ENCODE data around the gene SNX27.
"Not testable (repeated sequence)": the region's sequence is repeated elsewhere in the genome, so short reads cannot be mapped to it uniquely, and the experiment has no call there.

SNX27 gene

GRCh38 chr1:151644001-151644400 lies 32.2 kb downstream of the SNX27 start:
- ChIA-PET POLR2A (no interaction called here), CTCF (no interaction called here)
- no peak for TF ChIP-seq HDGF (IDR thresholded peaks at IDR 0.05; ENCODE audit: borderline replicate concordance)
- TF ChIP-seq SUZ12 (IDR thresholded peaks at IDR 0.05), result no peak
- no peak for TF ChIP-seq CTBP1 (IDR thresholded peaks at IDR 0.05; ENCODE audit: borderline replicate concordance)
- no peak for TF ChIP-seq NFRKB (IDR thresholded peaks at IDR 0.05)
- no peak for TF ChIP-seq TARDBP (IDR thresholded peaks at IDR 0.05)
- TF ChIP-seq FOXM1 (IDR thresholded peaks at IDR 0.05; ENCODE audit: borderline replicate concordance), result no peak
- no peak for TF ChIP-seq SP1 (IDR thresholded peaks at IDR 0.05)
- TF ChIP-seq ELF4 (IDR thresholded peaks at IDR 0.05), result no peak
- no peak for TF ChIP-seq LEF1 (IDR thresholded peaks at IDR 0.05; ENCODE audit: borderline replicate concordance)
- no peak for TF ChIP-seq PKNOX1 (IDR thresholded peaks at IDR 0.05)
- TF ChIP-seq ARNT (IDR thresholded peaks at IDR 0.05), result no peak
- TF ChIP-seq FOXK2 (IDR thresholded peaks at IDR 0.05), result no peak
- TF ChIP-seq FOXA1 (IDR thresholded peaks at IDR 0.05), result no peak
- TF ChIP-seq L3MBTL2 (conservative IDR thresholded peaks at IDR 0.05), result no peak
- no peak for TF ChIP-seq ZNF384 (IDR thresholded peaks at IDR 0.05)
- TF ChIP-seq BHLHE40 (IDR thresholded peaks at IDR 0.05; ENCODE audit: borderline replicate concordance), result no peak
- DNase-seq (ENCODE audit: extremely low spot score), result no peak

- POLR2A ChIA-PET, result no interaction called here
- TF ChIP-seq ZNF384 (IDR thresholded peaks at IDR 0.05), result no peak
- TF ChIP-seq NFRKB (IDR thresholded peaks at IDR 0.05), result no peak
- no peak for TF ChIP-seq CTBP1 (IDR thresholded peaks at IDR 0.05; ENCODE audit: borderline replicate concordance)
- no peak for DNase-seq (ENCODE audit: extremely low spot score)
- CTCF ChIA-PET, result no interaction called here
These were observed 41.5 kb downstream of the SNX27 start for GRCh38 chr1:151653397-151653796.

- no peak for DNase-seq (ENCODE audit: extremely low spot score)
- ChIA-PET POLR2A (interaction anchor here (1.0 kb wide), 1 partner anchor 20 kb away, joined by 4 read pairs; no protein-coding TSS in a partner anchor), CTCF (interaction anchor here (0.6 to 1.0 kb wide), 2 partner anchors 61 to 230 kb away, joined by 3 to 4 read pairs; no protein-coding TSS in a partner anchor)
- no peak for TF ChIP-seq ARNT (IDR thresholded peaks at IDR 0.05)
- TF ChIP-seq HDGF (IDR thresholded peaks at IDR 0.05; ENCODE audit: borderline replicate concordance), result no peak
- TF ChIP-seq PKNOX1 (IDR thresholded peaks at IDR 0.05), result no peak
- TF ChIP-seq FOXA1 (IDR thresholded peaks at IDR 0.05), result no peak
- TF ChIP-seq L3MBTL2 (conservative IDR thresholded peaks at IDR 0.05), result no peak
- TF ChIP-seq FOXK2 (IDR thresholded peaks at IDR 0.05), result no peak
- no peak for TF ChIP-seq FOXM1 (IDR thresholded peaks at IDR 0.05; ENCODE audit: borderline replicate concordance)
- no peak for TF ChIP-seq BHLHE40 (IDR thresholded peaks at IDR 0.05; ENCODE audit: borderline replicate concordance)
- no peak for TF ChIP-seq TARDBP (IDR thresholded peaks at IDR 0.05)
- no peak for TF ChIP-seq ZNF384 (IDR thresholded peaks at IDR 0.05)
- no peak for TF ChIP-seq SP1 (IDR thresholded peaks at IDR 0.05)
- no peak for TF ChIP-seq LEF1 (IDR thresholded peaks at IDR 0.05; ENCODE audit: borderline replicate concordance)
- TF ChIP-seq NFRKB (IDR thresholded peaks at IDR 0.05), result no peak
- TF ChIP-seq SUZ12 (IDR thresholded peaks at IDR 0.05), result no peak
- TF ChIP-seq ELF4 (IDR thresholded peaks at IDR 0.05), result no peak
- no peak for TF ChIP-seq CTBP1 (IDR thresholded peaks at IDR 0.05; ENCODE audit: borderline replicate concordance)
These were observed 43.5 kb downstream of the SNX27 start for GRCh38 chr1:151655371-151655770.

GRCh38 chr1:151661751-151662150 lies 49.9 kb downstream of the SNX27 start:
- ChIA-PET CTCF (no interaction called here), POLR2A (no interaction called here)
- TF ChIP-seq L3MBTL2 (conservative IDR thresholded peaks at IDR 0.05) (no peak), FOXA1 (IDR thresholded peaks at IDR 0.05) (no peak), ELF4 (IDR thresholded peaks at IDR 0.05) (no peak), ZNF384 (IDR thresholded peaks at IDR 0.05) (no peak), BHLHE40 (IDR thresholded peaks at IDR 0.05; ENCODE audit: borderline replicate concordance) (no peak), FOXK2 (IDR thresholded peaks at IDR 0.05) (no peak), FOXM1 (IDR thresholded peaks at IDR 0.05; ENCODE audit: borderline replicate concordance) (no peak), PKNOX1 (IDR thresholded peaks at IDR 0.05) (no peak), TARDBP (IDR thresholded peaks at IDR 0.05) (no peak), HDGF (IDR thresholded peaks at IDR 0.05; ENCODE audit: borderline replicate concordance) (no peak), SP1 (IDR thresholded peaks at IDR 0.05) (no peak), NFRKB (IDR thresholded peaks at IDR 0.05) (no peak)
- DNase-seq (ENCODE audit: extremely low spot score), result no peak

- TF ChIP-seq FOXM1 (IDR thresholded peaks at IDR 0.05; ENCODE audit: borderline replicate concordance), result no peak
- TF ChIP-seq NFRKB (IDR thresholded peaks at IDR 0.05), result no peak
- no peak for TF ChIP-seq FOXK2 (IDR thresholded peaks at IDR 0.05)
- no peak for TF ChIP-seq ZNF384 (IDR thresholded peaks at IDR 0.05)
- TF ChIP-seq SP1 (IDR thresholded peaks at IDR 0.05), result no peak
- TF ChIP-seq PKNOX1 (IDR thresholded peaks at IDR 0.05), result no peak
- no peak for TF ChIP-seq ARNT (IDR thresholded peaks at IDR 0.05)
- TF ChIP-seq CTBP1 (IDR thresholded peaks at IDR 0.05; ENCODE audit: borderline replicate concordance), result no peak
- no peak for TF ChIP-seq TARDBP (IDR thresholded peaks at IDR 0.05)
- TF ChIP-seq SUZ12 (IDR thresholded peaks at IDR 0.05), result no peak
- TF ChIP-seq ELF4 (IDR thresholded peaks at IDR 0.05), result no peak
- TF ChIP-seq FOXA1 (IDR thresholded peaks at IDR 0.05), result no peak
- no peak for TF ChIP-seq HDGF (IDR thresholded peaks at IDR 0.05; ENCODE audit: borderline replicate concordance)
- ChIA-PET POLR2A (interaction anchor here (0.6 to 0.7 kb wide), 2 partner anchors 10 to 685 kb away, joined by 3 to 4 read pairs; no protein-coding TSS in a partner anchor), CTCF (no interaction called here)
- DNase-seq (ENCODE audit: extremely low spot score), result no peak
These were observed 56.2 kb downstream of the SNX27 start for GRCh38 chr1:151668090-151668489.

- DNase-seq (ENCODE audit: extremely low spot score); POLR2A ChIA-PET; CTCF ChIA-PET: not testable (repeated sequence)
These were observed 58.3 kb downstream of the SNX27 start for GRCh38 chr1:151670036-151670675.
